ENCODE results near the gene CCDC24. TPM values are rescaled to one million over a fixed set of nuclear protein-coding genes. Genes with fewer than 3 reads are reported as not detected.

Gene CCDC24
- total and polyA plus RNA-seq, 2 of the 13 experiments (the other 11 are each of a cell fraction or from before 2014, with no cell fraction given), result 1.4 to 2.9 TPM

DNA sequence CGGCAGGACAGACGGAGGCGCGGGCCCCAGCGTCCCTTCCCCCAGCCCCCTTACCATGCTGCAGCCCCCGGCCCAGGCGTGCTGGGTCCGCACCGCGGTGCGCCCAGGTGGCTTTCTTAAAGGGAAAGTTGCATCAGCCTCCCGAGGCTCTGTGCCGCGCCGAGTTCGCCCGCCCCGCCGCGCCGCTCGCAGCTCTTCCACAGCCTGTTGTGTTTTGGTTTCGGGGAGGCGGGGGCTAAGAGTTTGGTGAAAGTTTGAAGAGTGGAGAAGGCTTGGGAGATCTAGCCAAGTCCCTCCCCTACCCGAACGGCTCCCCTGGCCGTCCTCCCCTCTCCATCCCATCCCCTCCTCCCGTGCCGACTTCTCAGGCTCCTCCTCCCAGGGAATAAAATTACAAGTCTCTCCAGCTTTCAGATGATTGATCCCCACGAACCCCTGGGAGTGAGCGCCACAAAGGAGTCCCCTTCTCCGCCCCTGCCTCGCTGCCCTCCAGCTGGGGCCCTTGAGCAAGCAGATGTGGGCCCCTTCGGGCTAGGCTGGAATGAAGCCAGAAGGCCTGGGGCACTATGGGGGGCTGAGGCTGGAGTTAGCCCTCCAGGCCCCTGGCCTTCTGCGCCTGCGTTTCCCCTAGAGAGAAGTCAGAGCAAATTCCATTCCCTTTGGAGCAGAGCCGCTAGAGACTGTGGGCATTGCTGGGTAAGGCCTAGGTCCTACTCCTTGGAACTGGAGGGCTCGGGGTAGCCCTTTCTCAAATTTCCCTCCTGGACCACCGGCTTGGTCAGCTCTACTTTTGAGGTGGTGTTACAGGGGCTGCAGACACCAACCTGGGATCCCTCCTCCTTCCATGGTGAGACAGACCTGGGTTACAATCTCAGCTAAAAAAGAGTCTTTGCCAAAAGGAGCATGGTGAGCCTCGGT, 40.1 kb downstream of the CCDC24 start, which contains the start of gene SLC6A9 (continued):
- TF ChIP-seq, protein P1, sequence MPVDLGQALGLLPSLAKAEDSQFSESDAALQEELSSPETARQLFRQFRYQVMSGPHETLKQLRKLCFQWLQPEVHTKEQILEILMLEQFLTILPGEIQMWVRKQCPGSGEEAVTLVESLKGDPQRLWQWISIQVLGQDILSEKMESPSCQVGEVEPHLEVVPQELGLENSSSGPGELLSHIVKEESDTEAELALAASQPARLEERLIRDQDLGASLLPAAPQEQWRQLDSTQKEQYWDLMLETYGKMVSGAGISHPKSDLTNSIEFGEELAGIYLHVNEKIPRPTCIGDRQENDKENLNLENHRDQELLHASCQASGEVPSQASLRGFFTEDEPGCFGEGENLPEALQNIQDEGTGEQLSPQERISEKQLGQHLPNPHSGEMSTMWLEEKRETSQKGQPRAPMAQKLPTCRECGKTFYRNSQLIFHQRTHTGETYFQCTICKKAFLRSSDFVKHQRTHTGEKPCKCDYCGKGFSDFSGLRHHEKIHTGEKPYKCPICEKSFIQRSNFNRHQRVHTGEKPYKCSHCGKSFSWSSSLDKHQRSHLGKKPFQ (CRISPR knock-in tag; IDR thresholded peaks at IDR 0.05; ENCODE audit: insufficient replicate concordance), result no peak
- TF ChIP-seq FOXK1 (CRISPR knock-in tag; IDR thresholded peaks at IDR 0.05; ENCODE audit: borderline replicate concordance, low read depth), result 0 out of 2 replicates have a peak, but pooled peaks have one; percentile 4
- peak; percentile 23 for TF ChIP-seq TEAD3 (CRISPR knock-in tag; optimal IDR thresholded peaks at IDR 0.05; ENCODE audit: borderline replicate concordance)
- TF ChIP-seq ZNF691 (CRISPR knock-in tag; IDR thresholded peaks at IDR 0.05; ENCODE audit: borderline replicate concordance, low read depth), result peak; percentile 36; the same call in 1 of the 2 replicates
- peak; percentile 25; the same call in 1 of the 2 replicates for TF ChIP-seq ZNF768 (CRISPR knock-in tag; IDR thresholded peaks at IDR 0.05)
- peak; percentile 67 for TF ChIP-seq CEBPG (CRISPR knock-in tag; IDR thresholded peaks at IDR 0.05)
- TF ChIP-seq TGIF2 (CRISPR knock-in tag; IDR thresholded peaks at IDR 0.05), result peak; percentile 22; the same call in 1 of the 2 replicates
- TF ChIP-seq NFRKB (IDR thresholded peaks at IDR 0.05), result no peak
- TF ChIP-seq TCF7L2 (IDR thresholded peaks at IDR 0.05; ENCODE audit: low read depth, low read length), result no peak
- no peak; the same call in 1 of the 2 replicates for TF ChIP-seq ZC3H4 (CRISPR knock-in tag; IDR thresholded peaks at IDR 0.05; ENCODE audit: borderline replicate concordance)
- TF ChIP-seq IKZF4 (CRISPR knock-in tag; IDR thresholded peaks at IDR 0.05; ENCODE audit: borderline replicate concordance, low read depth, not compliant biosample characterization), result no peak
- no peak for TF ChIP-seq DNMT3B (CRISPR knock-in tag; conservative IDR thresholded peaks at IDR 0.05)
- TF ChIP-seq GLI4 (CRISPR knock-in tag; IDR thresholded peaks at IDR 0.05; ENCODE audit: borderline replicate concordance), result no peak
- TF ChIP-seq, protein P2, sequence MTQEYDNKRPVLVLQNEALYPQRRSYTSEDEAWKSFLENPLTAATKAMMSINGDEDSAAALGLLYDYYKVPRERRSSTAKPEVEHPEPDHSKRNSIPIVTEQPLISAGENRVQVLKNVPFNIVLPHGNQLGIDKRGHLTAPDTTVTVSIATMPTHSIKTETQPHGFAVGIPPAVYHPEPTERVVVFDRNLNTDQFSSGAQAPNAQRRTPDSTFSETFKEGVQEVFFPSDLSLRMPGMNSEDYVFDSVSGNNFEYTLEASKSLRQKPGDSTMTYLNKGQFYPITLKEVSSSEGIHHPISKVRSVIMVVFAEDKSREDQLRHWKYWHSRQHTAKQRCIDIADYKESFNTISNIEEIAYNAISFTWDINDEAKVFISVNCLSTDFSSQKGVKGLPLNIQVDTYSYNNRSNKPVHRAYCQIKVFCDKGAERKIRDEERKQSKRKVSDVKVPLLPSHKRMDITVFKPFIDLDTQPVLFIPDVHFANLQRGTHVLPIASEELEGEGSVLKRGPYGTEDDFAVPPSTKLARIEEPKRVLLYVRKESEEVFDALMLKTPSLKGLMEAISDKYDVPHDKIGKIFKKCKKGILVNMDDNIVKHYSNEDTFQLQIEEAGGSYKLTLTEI (CRISPR knock-in tag; conservative IDR thresholded peaks at IDR 0.05), result no peak
- no peak for TF ChIP-seq ATF1 (CRISPR knock-in tag; IDR thresholded peaks at IDR 0.05)
- TF ChIP-seq MTA3 (CRISPR knock-in tag; IDR thresholded peaks at IDR 0.05), result no peak
- peak in 1 of 2 experiments; percentile 41; a peak in 2 of 4 replicates for TF ChIP-seq HMGXB4 (CRISPR knock-in tag; IDR thresholded peaks at IDR 0.05; ENCODE audit: borderline replicate concordance in 1 of 2, low read depth in 1 of 2)
- TF ChIP-seq, protein P3, sequence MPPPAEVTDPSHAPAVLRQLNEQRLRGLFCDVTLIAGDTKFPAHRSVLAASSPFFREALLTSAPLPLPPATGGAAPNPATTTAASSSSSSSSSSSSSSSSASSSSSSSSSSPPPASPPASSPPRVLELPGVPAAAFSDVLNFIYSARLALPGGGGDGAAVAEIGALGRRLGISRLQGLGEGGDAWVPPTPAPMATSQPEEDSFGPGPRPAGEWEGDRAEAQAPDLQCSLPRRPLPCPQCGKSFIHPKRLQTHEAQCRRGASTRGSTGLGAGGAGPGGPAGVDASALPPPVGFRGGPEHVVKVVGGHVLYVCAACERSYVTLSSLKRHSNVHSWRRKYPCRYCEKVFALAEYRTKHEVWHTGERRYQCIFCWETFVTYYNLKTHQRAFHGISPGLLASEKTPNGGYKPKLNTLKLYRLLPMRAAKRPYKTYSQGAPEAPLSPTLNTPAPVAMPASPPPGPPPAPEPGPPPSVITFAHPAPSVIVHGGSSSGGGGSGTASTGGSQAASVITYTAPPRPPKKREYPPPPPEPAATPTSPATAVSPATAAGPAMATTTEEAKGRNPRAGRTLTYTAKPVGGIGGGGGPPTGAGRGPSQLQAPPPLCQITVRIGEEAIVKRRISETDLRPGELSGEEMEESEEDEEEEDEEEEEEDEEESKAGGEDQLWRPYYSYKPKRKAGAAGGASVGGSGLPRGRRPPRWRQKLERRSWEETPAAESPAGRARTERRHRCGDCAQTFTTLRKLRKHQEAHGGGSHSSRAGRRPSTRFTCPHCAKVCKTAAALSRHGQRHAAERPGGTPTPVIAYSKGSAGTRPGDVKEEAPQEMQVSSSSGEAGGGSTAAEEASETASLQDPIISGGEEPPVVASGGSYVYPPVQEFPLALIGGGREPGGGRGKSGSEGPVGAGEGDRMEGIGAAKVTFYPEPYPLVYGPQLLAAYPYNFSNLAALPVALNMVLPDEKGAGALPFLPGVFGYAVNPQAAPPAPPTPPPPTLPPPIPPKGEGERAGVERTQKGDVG (CRISPR knock-in tag; IDR thresholded peaks at IDR 0.05; ENCODE audit: borderline replicate concordance), result no peak
- no peak for TF ChIP-seq PCBP2 (optimal IDR thresholded peaks at IDR 0.05; ENCODE audit: low read depth, low read length, poor library complexity, severe bottlenecking)

Measured in HepG2 (cell line).